Measurements from ENCODE around the gene EPS8L3. TPM values are rescaled to one million over a fixed set of nuclear protein-coding genes. Genes with fewer than 3 reads are reported as not detected.
"Not testable (repeated sequence)": the region's sequence is repeated elsewhere in the genome, so short reads cannot be mapped to it uniquely, and the experiment has no call there.

Gene EPS8L3
- total RNA-seq: not detected

GRCh38 chr1:109763646-109764415, at the start of gene EPS8L3:
TSS of gene EPS8L3 (minus strand) at chr1:109763923. CDS start at chr1:109761749, 2,174 bp downstream.
- FAIRE-seq (no peak), DNase-seq (ENCODE audit: low spot score in 2 of 2) (no peak)

DNA sequence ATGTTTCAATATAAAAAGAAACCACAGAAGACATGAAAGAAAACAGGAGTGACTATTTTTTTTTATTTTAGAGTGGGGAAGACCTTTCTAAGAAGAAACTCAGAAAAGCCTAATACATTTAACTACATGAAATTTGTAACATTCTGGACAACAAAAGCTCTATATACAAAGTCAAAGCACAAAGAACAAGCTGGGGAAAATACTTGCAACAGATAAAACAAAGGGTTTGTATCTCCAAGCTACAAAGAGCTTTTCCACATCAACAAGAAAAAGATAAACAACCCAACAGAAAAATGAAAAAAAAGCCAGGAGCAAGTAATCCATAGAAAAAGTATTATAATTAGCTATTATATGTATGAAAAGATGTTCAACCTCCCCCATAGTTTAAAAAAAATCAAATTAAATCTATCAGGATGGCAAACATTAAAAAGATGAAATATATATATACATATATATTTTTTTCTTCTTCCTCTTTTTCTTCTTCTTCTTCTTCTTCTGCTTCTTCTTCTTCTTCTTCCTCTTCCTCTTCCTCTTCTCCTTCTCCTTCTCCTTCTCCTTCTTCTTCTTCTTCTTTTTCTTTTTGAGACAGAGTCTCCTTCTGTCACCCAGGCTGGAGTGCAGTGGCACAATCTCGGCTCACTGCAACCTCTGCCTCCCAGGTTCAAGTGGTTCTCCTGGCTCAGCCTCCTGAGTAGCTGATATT, 49.1 kb upstream of the EPS8L3 start:
- FAIRE-seq (peak; percentile 52), DNase-seq (ENCODE audit: low spot score in 2 of 2) (no peak)

DNA sequence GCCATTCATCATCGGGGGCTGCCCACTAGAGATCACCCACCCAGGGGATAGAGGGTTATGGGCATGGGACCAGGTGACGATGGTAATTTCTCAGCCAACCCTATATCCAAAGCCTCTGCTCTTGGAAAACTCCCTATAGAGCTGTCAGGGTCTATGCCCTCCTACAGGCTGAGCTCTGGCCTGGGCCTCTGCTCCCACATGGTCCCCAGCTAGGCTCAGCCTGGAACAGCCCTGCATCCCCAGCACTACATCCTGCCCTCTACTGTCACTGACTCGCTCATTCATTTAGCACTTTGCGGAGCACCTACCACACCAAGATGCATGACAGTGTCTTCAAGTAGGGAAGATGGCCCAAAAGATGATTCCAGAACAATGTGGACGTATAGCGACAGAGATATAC, 45.0 kb upstream of the EPS8L3 start:
- DNase-seq (ENCODE audit: low spot score in 2 of 2) (no peak), FAIRE-seq (no peak)

DNA sequence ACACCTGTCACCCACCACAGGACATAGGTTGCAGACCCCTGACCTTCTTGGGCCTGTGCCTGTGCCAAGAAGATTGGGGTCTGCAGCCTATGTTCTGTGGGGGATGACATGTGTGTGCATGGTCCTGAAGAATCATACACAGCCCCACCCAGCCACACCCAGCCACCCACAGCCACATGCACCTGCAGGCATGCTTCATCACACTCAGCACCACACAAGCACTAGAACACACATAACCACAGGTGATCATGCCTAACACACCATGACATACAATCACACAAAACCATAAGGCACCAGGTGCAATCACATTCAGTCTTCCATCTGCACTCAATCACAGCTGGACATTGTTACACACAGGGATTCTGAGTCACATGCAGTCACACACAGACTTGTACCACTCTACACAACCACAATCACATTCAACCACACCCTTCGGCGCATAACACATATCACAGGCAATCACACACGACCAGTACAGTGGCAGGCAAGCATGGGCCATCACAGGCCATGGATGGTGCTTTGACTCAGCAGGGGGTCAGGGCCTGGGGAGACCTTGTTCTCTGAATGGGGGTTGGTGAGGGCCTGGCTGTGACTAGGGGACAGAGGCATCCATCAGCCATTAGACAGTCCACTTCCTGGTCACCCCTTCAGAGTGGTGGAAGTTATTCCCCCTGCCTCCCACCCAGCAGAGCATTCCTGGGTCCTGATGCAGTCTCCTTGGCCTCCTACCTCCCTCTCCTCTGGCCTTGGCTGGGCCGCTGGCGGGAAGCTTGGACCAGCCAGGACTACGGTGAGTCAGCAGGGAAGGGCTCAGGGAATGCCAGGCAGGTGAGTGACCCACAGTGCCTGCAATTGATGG, 44.3 kb upstream of the EPS8L3 start:
- DNase-seq (ENCODE audit: low spot score in 2 of 2): no peak
- no peak for FAIRE-seq

DNA sequence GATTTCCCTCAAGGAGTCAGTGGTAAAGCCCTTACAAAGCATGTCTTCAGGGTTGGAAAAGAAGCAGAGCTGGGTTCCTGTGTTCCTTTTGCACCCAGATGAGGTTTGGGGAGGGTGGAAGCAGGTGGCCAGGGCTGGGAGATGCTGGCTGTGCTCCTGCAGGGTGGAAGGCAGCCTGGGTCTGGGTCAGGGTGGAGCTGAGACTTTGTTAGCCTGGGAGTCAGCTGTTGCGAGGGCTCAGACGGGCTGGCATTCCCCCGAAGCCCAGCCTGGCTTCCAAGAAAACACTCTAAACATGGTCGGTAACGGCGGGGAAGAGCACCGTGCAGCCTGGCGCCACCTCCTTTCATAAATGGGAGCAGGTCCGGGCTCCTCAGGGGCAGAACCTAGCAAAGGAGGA, 43.7 kb upstream of the EPS8L3 start:
- DNase-seq (ENCODE audit: low spot score in 2 of 2) (no peak), FAIRE-seq (no peak)

GRCh38 chr1:109806733-109807400, 43.1 kb upstream of the EPS8L3 start:
- FAIRE-seq: no peak
- no peak for DNase-seq (ENCODE audit: low spot score in 2 of 2)

DNA sequence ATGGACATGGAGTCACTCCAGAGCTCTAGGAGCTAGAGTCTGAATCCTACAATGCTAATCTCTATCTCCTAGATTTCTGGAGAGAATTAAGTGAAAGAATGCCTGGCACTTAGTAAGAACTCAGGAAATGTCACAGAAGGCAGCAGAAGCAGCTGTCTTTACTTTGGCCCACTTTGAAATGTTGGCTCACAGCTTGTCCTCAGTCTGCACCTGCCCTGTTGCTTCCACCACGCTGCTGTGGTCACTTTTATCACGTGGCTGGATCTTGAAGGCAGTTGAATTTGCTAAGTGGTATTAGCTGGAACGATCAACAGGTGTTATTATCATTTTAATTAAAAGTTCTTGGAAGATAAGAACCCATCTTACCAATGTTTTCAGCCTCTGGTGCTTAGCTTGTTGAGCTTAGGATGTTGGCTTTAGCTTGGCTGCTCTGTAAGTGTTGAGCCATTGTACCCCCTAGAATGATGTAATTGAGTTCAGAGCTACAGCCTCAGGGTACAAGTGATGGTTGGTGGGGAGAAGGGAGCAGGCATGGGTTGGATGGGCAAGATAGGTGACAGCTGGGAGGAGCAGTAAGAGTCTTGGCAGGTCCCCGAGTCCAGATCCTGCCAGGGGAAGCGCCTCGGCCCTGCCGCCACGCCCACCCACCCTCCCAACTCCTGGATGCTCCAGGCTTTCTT, 41.9 kb upstream of the EPS8L3 start:
- FAIRE-seq (no peak), DNase-seq (ENCODE audit: low spot score in 2 of 2) (no peak)

DNA sequence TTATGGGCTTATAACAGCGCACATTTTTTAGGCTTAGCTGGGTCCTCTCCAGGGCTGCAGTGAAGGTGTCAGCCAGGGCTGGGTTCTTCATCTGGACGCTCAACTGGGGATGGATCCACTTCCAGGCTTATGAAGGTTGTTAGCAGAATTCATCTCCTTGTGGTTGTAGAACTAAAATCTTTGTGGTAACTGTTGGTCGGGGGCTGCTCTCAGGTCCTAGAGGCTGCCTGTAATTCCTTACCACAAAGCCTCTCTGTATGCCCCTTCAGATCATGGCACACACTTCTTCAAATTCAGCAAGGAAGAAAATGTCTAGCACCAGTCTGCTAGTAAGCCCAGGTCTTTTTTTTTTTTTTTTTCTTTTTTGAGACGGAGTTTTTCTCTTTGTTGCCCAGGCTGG, 40.9 kb upstream of the EPS8L3 start:
- DNase-seq (ENCODE audit: low spot score in 2 of 2) (no peak), FAIRE-seq (no peak)

- FAIRE-seq: no peak
- no peak for DNase-seq (ENCODE audit: low spot score in 2 of 2)
These were observed 40.2 kb upstream of the EPS8L3 start for GRCh38 chr1:109803901-109804331.

- no peak for FAIRE-seq
These were observed 39.3 kb upstream of the EPS8L3 start for GRCh38 chr1:109802901-109803561.

GRCh38 chr1:109802136-109802900, 38.6 kb upstream of the EPS8L3 start:
- DNase-seq (ENCODE audit: low spot score in 2 of 2) (no peak), FAIRE-seq (no peak)

More at GRCh38 chr1:109802901-109803561, 39.3 kb upstream of the EPS8L3 start:
- DNase-seq (ENCODE audit: low spot score in 2 of 2): no peak

DNA sequence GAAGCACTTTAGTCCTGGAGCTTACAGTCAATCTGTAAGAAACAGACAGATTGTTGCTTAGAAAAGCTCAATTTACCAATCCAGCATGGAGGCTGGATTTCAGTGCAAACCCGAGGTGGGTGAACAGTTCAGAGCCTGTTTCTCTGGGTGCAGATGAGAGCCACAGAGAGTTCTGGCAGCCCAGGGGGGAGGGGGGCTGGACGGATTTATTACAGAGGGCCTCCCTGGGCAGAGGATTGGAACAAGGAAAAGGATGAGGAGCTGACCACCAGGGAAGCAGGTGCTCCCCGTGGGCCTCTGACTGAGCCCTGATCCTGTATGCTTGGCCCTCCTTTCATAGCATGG, 38.0 kb upstream of the EPS8L3 start:
- DNase-seq (ENCODE audit: low spot score in 2 of 2): no peak
- no peak for FAIRE-seq

DNA sequence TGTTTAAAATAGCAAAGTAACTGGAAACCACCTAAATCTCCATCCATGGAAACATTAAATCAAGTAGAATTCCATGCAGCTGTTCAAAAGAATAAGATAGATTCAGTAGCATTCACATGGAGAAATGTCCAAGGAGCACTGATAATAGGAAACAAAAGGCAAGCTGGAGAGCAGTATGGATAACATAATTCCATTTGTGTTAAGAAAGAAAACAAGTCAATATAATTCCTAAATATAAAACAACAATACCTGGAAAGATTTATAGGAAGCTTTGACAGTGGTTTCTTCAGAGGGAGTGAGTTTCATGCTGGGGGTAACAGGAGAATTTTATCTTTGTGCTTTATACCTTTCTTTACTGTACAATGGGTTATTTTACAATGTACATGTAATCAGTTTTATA, 36.6 kb upstream of the EPS8L3 start:
- DNase-seq (ENCODE audit: low spot score in 2 of 2): no peak
- no peak for FAIRE-seq

DNA sequence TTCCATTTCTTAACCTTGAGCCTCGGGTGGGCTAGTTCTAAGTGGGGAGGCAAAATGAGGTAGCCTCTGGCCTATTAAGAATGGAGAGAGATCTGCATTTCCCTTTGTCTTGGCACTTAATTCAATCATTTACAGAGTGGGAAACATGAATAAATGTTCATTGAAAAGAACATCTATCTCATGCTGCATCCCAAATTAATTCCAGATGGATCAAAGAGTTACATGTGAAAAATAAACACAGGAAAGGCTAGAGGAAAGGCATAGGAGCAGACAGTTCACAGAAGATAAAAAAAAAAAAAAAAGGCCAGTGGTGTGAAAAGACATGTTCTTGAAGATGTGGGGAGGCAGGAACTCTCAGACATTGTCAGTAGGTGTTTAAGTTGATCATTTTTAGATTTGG, 35.7 kb upstream of the EPS8L3 start:
- FAIRE-seq (no peak), DNase-seq (ENCODE audit: low spot score in 2 of 2) (no peak)

- not testable (repeated sequence) for FAIRE-seq; DNase-seq (ENCODE audit: low spot score in 2 of 2)
These were observed 33.5 kb upstream of the EPS8L3 start for GRCh38 chr1:109797303-109797595.

- DNase-seq (ENCODE audit: low spot score in 2 of 2): no peak
These were observed 33.0 kb upstream of the EPS8L3 start for GRCh38 chr1:109796484-109797302.

GRCh38 chr1:109794319-109795132, 30.8 kb upstream of the EPS8L3 start:
- no peak for FAIRE-seq
- DNase-seq (ENCODE audit: low spot score in 2 of 2): no peak

More at GRCh38 chr1:109796484-109797302, 33.0 kb upstream of the EPS8L3 start:
- no peak for FAIRE-seq

Measured in frontal cortex (tissue), 4 donors.